Effector memory CD8-positive, alpha-beta T cell (primary cell): ENCODE data around the gene RTN1.

Experiments used
- ATAC-seq: fragments of 150-1000 bp; cut with Tn5 transposase; replicated peaks from 2 replicates; pipeline ENCODE4 v1.10.0; 2021; ENCODE audit warnings: mild to moderate bottlenecking, moderate library complexity
- DNase-seq, 3 experiments: peaks; one replicate each; pipeline ENCODE4 v3.0.0; 2021
- H3K27ac Mint-ChIP-seq, 2 donors: one replicate each; pipeline ENCODE4 v1.8.0; 2022; ENCODE audit warnings: mild to moderate bottlenecking in 2 of 2, mixed read lengths in 2 of 2, moderate library complexity in 2 of 2
- H3K27me3 Mint-ChIP-seq, 2 donors: one replicate each; pipeline ENCODE4 v1.8.0; 2022; ENCODE audit warnings: mixed read lengths in 2 of 2
- H3K36me3 Mint-ChIP-seq: one replicate; pipeline ENCODE4 v1.8.0; 2022; ENCODE audit warnings: mild to moderate bottlenecking, moderate library complexity, mixed read lengths; ENCODE audit not compliant: insufficient read depth
- H3K4me1 Mint-ChIP-seq, 2 donors: one replicate each; pipeline ENCODE4 v1.8.0; 2022; ENCODE audit warnings: low read depth in 2 of 2, mixed read lengths in 2 of 2
- H3K4me3 Mint-ChIP-seq, 2 donors: one replicate each; pipeline ENCODE4 v1.8.0; 2022; ENCODE audit warnings: mild to moderate bottlenecking in 2 of 2, mixed read lengths in 2 of 2, moderate library complexity in 2 of 2
- H3K9me3 Mint-ChIP-seq, 2 donors: one replicate each; pipeline ENCODE4 v1.8.0; 2022; ENCODE audit warnings: mixed read lengths in 2 of 2

Gene RTN1

GRCh38 chr14:59836116-59836515 is 34.5 kb downstream of the RTN1 start:
- no peak overlapping the region for H3K27ac Mint-ChIP-seq
- ATAC-seq (no peak), DNase-seq (no peak)
- H3K4me3 Mint-ChIP-seq, result no peak overlapping the region
- no peaks in the 10 kb centered on the region for H3K4me1 Mint-ChIP-seq
- H3K27me3 Mint-ChIP-seq, result peaks cover 11 to 21% of the 10 kb centered on the region in 2 donors
- no peaks in the 10 kb centered on the region for H3K36me3 Mint-ChIP-seq
- H3K9me3 Mint-ChIP-seq, result no peaks in the 10 kb centered on the region

DNA sequence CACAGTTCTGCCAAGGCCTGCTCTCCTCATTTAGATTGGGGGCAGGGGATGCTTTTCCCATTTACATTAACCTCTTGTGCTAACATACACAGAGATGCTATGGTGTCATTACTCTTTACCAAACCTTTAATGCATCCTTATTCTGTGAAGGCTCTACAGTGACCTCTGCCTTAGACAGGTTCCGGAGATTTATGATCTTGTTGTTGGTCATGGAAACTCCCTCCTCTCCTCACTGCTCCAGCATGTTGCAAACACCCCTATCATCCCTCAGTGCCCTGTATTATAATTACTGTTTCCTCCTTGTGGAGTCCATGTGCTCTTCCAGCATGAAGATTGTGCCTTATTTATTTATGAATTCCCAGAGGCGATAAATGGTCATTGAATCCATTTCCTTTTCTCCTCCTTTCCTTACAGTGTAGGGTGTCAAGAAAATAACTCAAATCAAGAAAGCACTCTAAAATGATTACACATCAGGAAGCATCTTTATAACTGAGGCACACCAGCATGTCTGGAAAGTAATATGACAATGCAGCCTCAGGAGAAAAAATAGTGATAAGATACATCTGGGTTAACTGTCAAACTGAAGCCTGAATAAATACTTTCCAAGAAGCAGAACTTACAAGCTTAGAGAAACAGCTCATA is 37.8 kb downstream of the RTN1 start:
- H3K9me3 Mint-ChIP-seq, result no peaks in the 10 kb centered on the region
- DNase-seq, result no peak
- peaks cover 17 to 39% of the 10 kb centered on the region in 2 donors for H3K27me3 Mint-ChIP-seq
- H3K4me1 Mint-ChIP-seq, result no peaks in the 10 kb centered on the region
- no peak for ATAC-seq
- H3K36me3 Mint-ChIP-seq, result no peaks in the 10 kb centered on the region
- no peak overlapping the region for H3K4me3 Mint-ChIP-seq
- no peak overlapping the region for H3K27ac Mint-ChIP-seq

DNA sequence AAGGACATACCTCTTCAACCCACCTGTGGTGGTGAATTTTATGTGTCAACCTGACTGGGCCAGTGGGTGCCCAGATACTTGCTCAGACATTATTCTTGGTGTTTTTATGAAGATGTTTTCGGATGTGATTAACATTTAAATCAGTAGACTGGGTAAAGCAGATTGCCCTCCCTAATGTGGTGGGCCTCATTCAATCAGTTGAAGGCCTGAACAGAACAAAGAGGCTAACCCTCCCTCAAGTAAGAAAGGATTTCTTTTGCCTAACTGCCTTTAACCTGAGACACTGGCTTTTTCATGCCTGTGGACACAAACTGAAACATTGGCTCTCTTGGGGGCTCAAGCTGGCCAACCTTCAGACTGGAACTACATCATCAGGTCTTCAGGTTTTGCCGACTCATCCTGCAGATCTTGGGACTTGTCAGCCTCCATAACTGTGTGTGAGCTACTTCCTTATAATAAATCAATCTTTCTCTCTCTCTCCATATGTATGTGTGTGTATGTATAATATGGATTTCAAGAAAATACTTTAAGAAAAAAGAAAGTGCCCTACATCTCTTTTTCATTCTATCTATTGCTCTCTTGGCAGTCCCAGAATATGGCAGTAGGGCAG is 39.4 kb downstream of the RTN1 start:
- no peak for ATAC-seq
- no peak overlapping the region for H3K4me3 Mint-ChIP-seq
- H3K36me3 Mint-ChIP-seq, result no peaks in the 10 kb centered on the region
- no peak overlapping the region for H3K27ac Mint-ChIP-seq
- peaks cover 19 to 41% of the 10 kb centered on the region in 2 donors for H3K27me3 Mint-ChIP-seq
- H3K9me3 Mint-ChIP-seq, result peaks cover 0 to 1% of the 10 kb centered on the region in 2 donors
- H3K4me1 Mint-ChIP-seq, result no peaks in the 10 kb centered on the region
- no peak for DNase-seq

DNA sequence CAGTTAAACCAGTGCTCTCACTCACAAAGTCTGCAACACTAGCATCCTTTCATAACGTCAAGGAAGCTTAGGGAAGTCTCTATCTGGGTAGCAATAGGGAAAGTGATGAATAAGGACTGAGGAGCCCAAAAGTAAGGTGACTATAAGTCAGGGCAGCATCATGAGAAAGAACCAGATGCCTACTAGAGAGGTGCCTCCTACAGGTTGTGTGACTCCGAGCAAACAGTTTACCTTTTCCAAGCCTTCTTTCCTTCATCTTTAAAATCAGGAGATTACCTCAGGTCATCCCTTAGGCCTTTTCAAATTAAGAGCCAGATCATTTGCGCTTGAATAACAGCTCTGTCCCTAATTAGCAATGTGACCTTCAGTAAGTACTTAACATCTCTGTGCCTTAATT is 40.2 kb downstream of the RTN1 start:
- Mint-ChIP-seq H3K27me3 (peaks cover 13 to 38% of the 10 kb centered on the region in 2 donors), H3K4me3 (no peak overlapping the region), H3K27ac (no peak overlapping the region), H3K9me3 (peaks cover 0 to 1% of the 10 kb centered on the region in 2 donors), H3K36me3 (no peaks in the 10 kb centered on the region), H3K4me1 (no peaks in the 10 kb centered on the region)
- DNase-seq (no peak), ATAC-seq (no peak)

DNA sequence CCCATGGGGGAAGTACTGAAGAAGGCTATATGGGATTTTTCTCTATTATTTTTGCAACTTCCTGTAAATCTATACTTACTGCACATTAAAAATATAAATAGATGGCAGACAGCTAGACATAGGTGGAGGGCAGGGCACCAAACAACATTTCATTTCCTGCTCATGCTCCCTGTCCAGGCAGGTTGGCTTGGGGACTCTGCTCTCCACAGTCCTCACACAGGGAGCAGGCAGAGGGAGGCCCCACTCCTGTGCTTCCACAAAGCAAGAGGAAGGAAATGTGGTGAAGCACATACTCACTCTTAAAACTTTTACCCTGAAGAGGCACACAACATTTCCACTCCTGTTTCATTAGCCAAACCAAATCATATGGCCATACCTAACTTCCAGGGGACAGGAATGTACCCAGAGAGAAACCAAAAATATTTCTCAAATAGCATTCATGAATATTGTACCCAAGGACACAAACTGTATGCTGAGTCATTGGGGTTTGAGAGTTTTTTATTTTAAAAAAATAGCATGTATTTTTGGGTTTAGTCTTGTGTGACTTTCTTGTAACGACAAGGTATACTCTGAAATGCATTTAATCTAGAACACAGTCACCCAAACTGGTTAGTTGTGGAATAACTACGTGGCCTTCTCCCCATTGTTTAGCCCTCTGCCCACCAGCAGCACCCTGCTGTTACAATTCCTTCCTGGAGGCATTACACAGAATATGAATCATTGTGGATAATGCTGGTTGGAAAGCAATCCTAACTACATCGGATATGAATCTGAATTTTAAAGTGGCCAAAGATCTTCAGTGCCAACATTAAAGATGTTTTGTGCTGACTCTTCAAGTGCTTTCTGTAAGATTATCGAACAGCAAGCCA is 40.9 kb downstream of the RTN1 start:
- peaks cover 13 to 38% of the 10 kb centered on the region in 2 donors for H3K27me3 Mint-ChIP-seq
- no peak for ATAC-seq
- no peaks in the 10 kb centered on the region for H3K36me3 Mint-ChIP-seq
- no peaks in the 10 kb centered on the region for H3K4me1 Mint-ChIP-seq
- no peak overlapping the region for H3K4me3 Mint-ChIP-seq
- H3K9me3 Mint-ChIP-seq, result peaks cover 0 to 1% of the 10 kb centered on the region in 2 donors
- no peak overlapping the region for H3K27ac Mint-ChIP-seq
- DNase-seq, result no peak

- H3K4me3 Mint-ChIP-seq, result no peak overlapping the region
- no peak for DNase-seq
- peaks cover 13 to 38% of the 10 kb centered on the region in 2 donors for H3K27me3 Mint-ChIP-seq
These were observed 42.3 kb downstream of the RTN1 start for GRCh38 chr14:59828276-59828675.

GRCh38 chr14:59827401-59827800 is 43.2 kb downstream of the RTN1 start:
- Mint-ChIP-seq H3K4me3 (no peak overlapping the region), H3K27ac (no peak overlapping the region), H3K4me1 (no peaks in the 10 kb centered on the region), H3K36me3 (no peaks in the 10 kb centered on the region), H3K27me3 (peaks cover 19 to 31% of the 10 kb centered on the region in 2 donors), H3K9me3 (peaks cover 0 to 1% of the 10 kb centered on the region in 2 donors)
- DNase-seq, result no peak
- no peak for ATAC-seq

More at GRCh38 chr14:59828276-59828675, 42.3 kb downstream of the RTN1 start:
- ATAC-seq, result no peak
- no peaks in the 10 kb centered on the region for H3K36me3 Mint-ChIP-seq
- no peak overlapping the region for H3K27ac Mint-ChIP-seq
- peaks cover 0 to 1% of the 10 kb centered on the region in 2 donors for H3K9me3 Mint-ChIP-seq
- H3K4me1 Mint-ChIP-seq, result no peaks in the 10 kb centered on the region

DNA sequence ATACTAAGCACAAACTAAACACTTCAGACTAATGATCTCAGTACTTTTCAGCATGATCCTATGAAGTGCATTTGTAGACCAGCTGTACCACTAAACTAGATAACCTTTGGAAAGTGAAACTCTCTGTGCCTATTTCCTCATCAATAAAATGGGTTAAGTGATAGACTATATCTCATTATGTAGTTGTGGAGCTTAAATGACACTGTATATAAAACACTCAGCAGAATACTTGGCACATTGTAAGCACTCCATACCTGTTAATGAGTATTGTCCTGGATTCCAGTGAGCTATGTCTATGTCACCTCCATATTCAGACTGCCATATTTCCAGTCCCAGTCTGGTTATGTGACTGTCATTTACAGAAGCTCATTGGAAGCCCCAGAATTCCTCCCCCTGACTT is 44.4 kb downstream of the RTN1 start:
- peaks cover 0 to 1% of the 10 kb centered on the region in 2 donors for H3K9me3 Mint-ChIP-seq
- H3K27ac Mint-ChIP-seq, result no peak overlapping the region
- no peak for DNase-seq
- no peaks in the 10 kb centered on the region for H3K4me1 Mint-ChIP-seq
- H3K36me3 Mint-ChIP-seq, result no peaks in the 10 kb centered on the region
- peaks cover 19 to 23% of the 10 kb centered on the region in 2 donors for H3K27me3 Mint-ChIP-seq
- no peak overlapping the region for H3K4me3 Mint-ChIP-seq
- ATAC-seq, result no peak

- Mint-ChIP-seq H3K4me3 (no peak overlapping the region), H3K27ac (no peak overlapping the region), H3K9me3 (peaks cover 0 to 1% of the 10 kb centered on the region in 2 donors), H3K4me1 (no peaks in the 10 kb centered on the region), H3K36me3 (no peaks in the 10 kb centered on the region), H3K27me3 (peaks cover 10 to 17% of the 10 kb centered on the region in 2 donors)
- ATAC-seq (no peak), DNase-seq (no peak)
These were observed 47.4 kb downstream of the RTN1 start for GRCh38 chr14:59823179-59823578.

- ATAC-seq (no peak), DNase-seq (no peak)
- peaks cover 0 to 2% of the 10 kb centered on the region in 2 donors for H3K9me3 Mint-ChIP-seq
- H3K4me1 Mint-ChIP-seq, result no peaks in the 10 kb centered on the region
- H3K27ac Mint-ChIP-seq, result no peak overlapping the region
- H3K36me3 Mint-ChIP-seq, result no peaks in the 10 kb centered on the region
- H3K4me3 Mint-ChIP-seq, result no peak overlapping the region
- peaks cover 0 to 6% of the 10 kb centered on the region in 2 donors for H3K27me3 Mint-ChIP-seq
These were observed 51.0 kb downstream of the RTN1 start for GRCh38 chr14:59819446-59820088.

GRCh38 chr14:59816941-59817340 is 53.6 kb downstream of the RTN1 start:
- DNase-seq (no peak), ATAC-seq (no peak)
- Mint-ChIP-seq H3K36me3 (no peaks in the 10 kb centered on the region), H3K9me3 (peaks cover 0 to 2% of the 10 kb centered on the region in 2 donors), H3K4me1 (no peaks in the 10 kb centered on the region), H3K4me3 (no peak overlapping the region), H3K27ac (no peak overlapping the region), H3K27me3 (no peaks in the 10 kb centered on the region)

DNA sequence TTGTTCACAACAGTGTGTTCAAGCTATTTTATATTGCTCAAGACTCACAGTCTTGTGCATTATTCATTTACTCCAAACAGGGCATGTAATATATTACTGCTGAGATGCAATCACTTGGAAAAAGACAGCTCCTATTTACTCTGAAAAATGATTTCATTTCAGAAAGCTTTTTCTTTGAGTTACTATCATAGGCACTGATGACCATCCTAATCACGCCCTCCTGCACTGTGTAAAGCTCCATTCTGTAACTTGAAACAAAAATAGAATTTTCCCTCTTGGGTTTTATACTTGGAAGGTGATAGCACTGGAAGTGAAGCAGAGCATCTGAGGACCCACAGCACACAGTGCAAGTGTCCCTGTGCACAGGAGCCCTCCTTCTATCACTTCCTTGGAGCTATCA is 55.6 kb downstream of the RTN1 start:
- ATAC-seq (no peak), DNase-seq (no peak)
- Mint-ChIP-seq H3K36me3 (no peaks in the 10 kb centered on the region), H3K9me3 (peaks cover 0 to 2% of the 10 kb centered on the region in 2 donors), H3K4me3 (no peak overlapping the region), H3K4me1 (no peaks in the 10 kb centered on the region), H3K27ac (no peak overlapping the region), H3K27me3 (peaks cover 0 to 8% of the 10 kb centered on the region in 2 donors)

- Mint-ChIP-seq H3K4me3 (no peak overlapping the region), H3K9me3 (peaks cover 0 to 2% of the 10 kb centered on the region in 2 donors), H3K4me1 (no peaks in the 10 kb centered on the region), H3K27me3 (peaks cover 0 to 10% of the 10 kb centered on the region in 2 donors), H3K27ac (no peak overlapping the region), H3K36me3 (no peaks in the 10 kb centered on the region)
- DNase-seq, result no peak
- ATAC-seq, result no peak
These were observed 58.8 kb downstream of the RTN1 start for GRCh38 chr14:59811815-59812214.
